CD4-positive, alpha-beta T cell (primary cell): ENCODE results near the gene LMF1. TPM values are rescaled to one million over a fixed set of nuclear protein-coding genes. Genes with fewer than 3 reads are reported as not detected.
A peak's percentile ranks its signal among the peaks of the same experiment; 100 is the strongest.

Experiments used
- ATAC-seq: fragments of 200-7000 bp; cut with Tn5 transposase; one replicate; pipeline ENCODE4 v1.10.0; 2022; ENCODE audit warnings: mild to moderate bottlenecking; ENCODE audit not compliant: poor library complexity
- CTCF ChIA-PET: fragments of 350-600 bp; sonication (Branson Sonifier 250); formaldehyde crosslinking; loops from one replicate; lab custom pipeline; 2021; ENCODE audit warnings: antibody characterized with exemption, inconsistent platforms; lab: Charles Lee
- POLR2A ChIA-PET: fragments of 350-600 bp; sonication (Branson Sonifier 250); formaldehyde crosslinking; loops from one replicate; lab custom pipeline; 2021; ENCODE audit warnings: antibody characterized with exemption, inconsistent platforms; lab: Charles Lee
- DNase-seq, 14 experiments: peaks; one replicate each; pipeline ENCODE4 v3.0.0-alpha.2; 2013 to 2020; ENCODE audit warnings: mixed read lengths in 2 of 14
- H3K27ac ChIP-seq, 2 donors: one replicate each; pipeline versions ENCODE4 v1.5.1 to v1.7.0; 2013; ENCODE audit warnings: low read length in 2 of 2, low read depth in 1 of 2, mild to moderate bottlenecking in 1 of 2
- H3K27me3 ChIP-seq, 2 experiments: 1 replicate in 1 of 2; 2 replicates in 1 of 2; pipeline versions ENCODE4 v1.6.1 to v1.7.0; 2013; ENCODE audit warnings: low read length in 2 of 2, control low read depth in 1 of 2, mild to moderate bottlenecking in 1 of 2, moderate library complexity in 1 of 2; ENCODE audit not compliant: insufficient read depth in 2 of 2, control insufficient read depth in 1 of 2
- H3K36me3 ChIP-seq: one replicate; pipeline ENCODE4 v1.6.1; 2013; ENCODE audit warnings: low read length, control low read depth; ENCODE audit not compliant: insufficient read depth
- H3K4me1 ChIP-seq: one replicate; pipeline ENCODE4 v1.6.1; 2013; ENCODE audit warnings: low read length, control low read depth; ENCODE audit not compliant: insufficient read depth
- H3K4me3 ChIP-seq: one replicate; pipeline ENCODE4 v1.5.1; 2013; ENCODE audit warnings: mild to moderate bottlenecking, low read length, moderate library complexity
- H3K9me3 ChIP-seq, 2 experiments: 1 replicate in 1 of 2; 2 replicates in 1 of 2; pipeline versions ENCODE4 v1.6.1 to v1.7.0; 2013; ENCODE audit warnings: low read length in 2 of 2, mild to moderate bottlenecking in 2 of 2, control low read depth in 1 of 2, moderate library complexity in 1 of 2; ENCODE audit not compliant: control insufficient read depth in 1 of 2, insufficient read depth in 1 of 2
- H3K27ac Mint-ChIP-seq: one replicate; pipeline ENCODE4 v1.8.0; 2020; ENCODE audit warnings: mixed read lengths
- H3K27me3 Mint-ChIP-seq: one replicate; pipeline ENCODE4 v1.8.0; 2021; ENCODE audit warnings: mixed read lengths
- H3K36me3 Mint-ChIP-seq: one replicate; pipeline ENCODE4 v1.8.0; 2021; ENCODE audit warnings: low read depth, mixed read lengths
- H3K4me1 Mint-ChIP-seq: one replicate; pipeline ENCODE4 v1.8.0; 2021; ENCODE audit warnings: low read depth, mixed read lengths
- H3K4me3 Mint-ChIP-seq: one replicate; pipeline ENCODE4 v1.8.0; 2020; ENCODE audit warnings: mild to moderate bottlenecking, mixed read lengths
- H3K9me3 Mint-ChIP-seq: one replicate; pipeline ENCODE4 v1.8.0; 2020; ENCODE audit warnings: mixed read lengths
- intact Hi-C, 2 experiments: fragments of 100-400 bp; cut with DNase I in 1 of 2; cut with micrococcal nuclease in 1 of 2; formaldehyde crosslinking; loops; one replicate each; pipeline versions ENCODE4 v1.15.1 to v1.9.0; 2023 to 2025; cut with DNase I, micrococcal nuclease
- total RNA-seq, 174 experiments: library from RNA in 2 of 174; stranded (reverse) in 2 of 174; gene quantifications; one replicate each; pipeline ENCODE4 v1.2.3 and lab custom pipeline; 2021 to 2026
- TF ChIP-seq, protein P1 (sequence below): fragments of 200-600 bp; IDR thresholded peaks from one replicate; pipeline ENCODE4 v1.8.0; 2022; ENCODE audit warnings: antibody characterized with exemption, mild to moderate bottlenecking

Gene LMF1
- total RNA-seq, 2 experiments from 2014 or later, result 26.8 to 27.6 TPM

DNA sequence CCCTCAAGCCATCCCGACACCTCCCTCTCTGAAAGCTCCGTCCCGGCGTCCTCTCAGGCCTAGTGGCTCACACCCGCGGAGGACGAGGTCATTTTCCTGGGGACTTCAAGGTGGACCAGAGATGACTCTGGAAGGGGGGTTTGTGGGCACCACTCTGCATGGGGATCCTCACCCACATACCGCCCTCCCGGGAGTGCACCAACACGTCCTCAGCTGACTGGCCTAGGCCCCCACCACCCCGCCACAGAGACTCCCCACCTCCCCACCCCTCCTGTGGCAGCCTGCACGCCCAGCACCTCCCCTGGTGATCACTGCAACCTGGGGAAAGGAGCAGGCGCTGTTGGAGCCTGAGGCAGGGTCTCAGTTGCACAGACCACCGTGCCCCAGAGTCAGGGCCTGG, 8.4 kb upstream of the LMF1 start:
- POLR2A ChIA-PET, result interaction anchor here (0.5 to 7.0 kb wide), 5 partner anchors 14 to 295 kb away, joined by 3 to 78 read pairs (median 34); partner anchors contain the start of gene JMJD8
- Mint-ChIP-seq H3K27ac (peak overlapping the region; percentile 33), H3K9me3 (no peaks in the 10 kb centered on the region), H3K27me3 (no peaks in the 10 kb centered on the region), H3K4me3 (peak overlapping the region; percentile 67), H3K36me3 (no peaks in the 10 kb centered on the region), H3K4me1 (peaks cover 11% of the 10 kb centered on the region)
- Histone ChIP-seq H3K9me3 (no peaks in the 10 kb centered on the region), H3K4me1 (peaks cover 43% of the 10 kb centered on the region), H3K36me3 (no peaks in the 10 kb centered on the region), H3K27me3 (peaks cover 0 to 10% of the 10 kb centered on the region in 2 experiments), H3K27ac (no peak overlapping the region), H3K4me3 (no peak overlapping the region)
- no peak for ATAC-seq
- intact Hi-C loops, result no loop called here
- CTCF ChIA-PET, result no interaction called here
- DNase-seq, result no peak
- TF ChIP-seq, protein P1, sequence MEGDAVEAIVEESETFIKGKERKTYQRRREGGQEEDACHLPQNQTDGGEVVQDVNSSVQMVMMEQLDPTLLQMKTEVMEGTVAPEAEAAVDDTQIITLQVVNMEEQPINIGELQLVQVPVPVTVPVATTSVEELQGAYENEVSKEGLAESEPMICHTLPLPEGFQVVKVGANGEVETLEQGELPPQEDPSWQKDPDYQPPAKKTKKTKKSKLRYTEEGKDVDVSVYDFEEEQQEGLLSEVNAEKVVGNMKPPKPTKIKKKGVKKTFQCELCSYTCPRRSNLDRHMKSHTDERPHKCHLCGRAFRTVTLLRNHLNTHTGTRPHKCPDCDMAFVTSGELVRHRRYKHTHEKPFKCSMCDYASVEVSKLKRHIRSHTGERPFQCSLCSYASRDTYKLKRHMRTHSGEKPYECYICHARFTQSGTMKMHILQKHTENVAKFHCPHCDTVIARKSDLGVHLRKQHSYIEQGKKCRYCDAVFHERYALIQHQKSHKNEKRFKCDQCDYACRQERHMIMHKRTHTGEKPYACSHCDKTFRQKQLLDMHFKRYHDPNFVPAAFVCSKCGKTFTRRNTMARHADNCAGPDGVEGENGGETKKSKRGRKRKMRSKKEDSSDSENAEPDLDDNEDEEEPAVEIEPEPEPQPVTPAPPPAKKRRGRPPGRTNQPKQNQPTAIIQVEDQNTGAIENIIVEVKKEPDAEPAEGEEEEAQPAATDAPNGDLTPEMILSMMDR, result no peak

DNA sequence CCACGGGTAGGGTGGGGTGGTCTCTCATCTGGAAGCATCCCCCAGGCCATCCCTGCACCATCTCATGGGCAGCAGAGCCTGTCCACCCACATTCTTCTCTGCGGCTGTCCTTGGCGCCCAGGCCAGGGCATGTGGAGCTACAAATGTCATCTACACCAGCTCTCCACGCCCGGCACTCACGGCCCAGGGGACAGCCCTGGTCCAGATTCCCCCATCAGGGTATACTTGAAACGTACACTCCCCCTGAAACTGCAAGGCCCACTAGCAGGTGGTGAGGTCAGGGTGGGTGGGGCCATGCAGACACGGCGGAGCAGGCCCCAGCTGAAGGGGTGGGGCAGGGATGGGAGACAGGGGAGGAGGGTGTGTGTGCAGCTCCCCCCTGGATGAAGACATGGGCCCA, 7.6 kb upstream of the LMF1 start:
- H3K36me3 ChIP-seq, result no peaks in the 10 kb centered on the region
- CTCF ChIA-PET, result no interaction called here
- H3K27me3 ChIP-seq, result peaks cover 0 to 10% of the 10 kb centered on the region in 2 experiments
- Mint-ChIP-seq H3K4me3 (peak overlapping the region; percentile 55), H3K27me3 (no peaks in the 10 kb centered on the region), H3K36me3 (no peaks in the 10 kb centered on the region), H3K27ac (no peak overlapping the region), H3K9me3 (no peaks in the 10 kb centered on the region), H3K4me1 (peaks cover 11% of the 10 kb centered on the region)
- intact Hi-C loops, result no loop called here
- H3K9me3 ChIP-seq, result no peaks in the 10 kb centered on the region
- no peak overlapping the region for H3K4me3 ChIP-seq
- TF ChIP-seq, protein P1, result no peak
- DNase-seq, result no peak
- H3K4me1 ChIP-seq, result peaks cover 43% of the 10 kb centered on the region
- H3K27ac ChIP-seq, result no peak overlapping the region
- POLR2A ChIA-PET, result interaction anchor here (0.5 to 7.0 kb wide), 2 partner anchors 18 to 26 kb away, joined by 3 to 78 read pairs; no protein-coding TSS in a partner anchor
- ATAC-seq, result no peak

DNA sequence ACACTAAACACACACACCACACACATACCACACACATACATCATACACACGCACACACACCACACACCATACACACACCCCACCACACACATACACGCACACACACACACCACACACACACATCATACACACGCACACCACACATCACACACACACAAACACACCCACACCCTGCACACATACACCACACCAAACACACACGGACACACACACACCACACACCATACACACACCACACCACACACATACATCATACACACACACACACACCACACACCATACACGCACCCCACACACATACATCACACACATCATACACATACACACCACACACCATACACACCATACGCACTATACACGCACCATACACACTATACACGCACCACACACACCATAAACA, 7.1 kb upstream of the LMF1 start:
- Histone ChIP-seq H3K27ac (no peak overlapping the region), H3K4me1 (peaks cover 43% of the 10 kb centered on the region), H3K9me3 (no peaks in the 10 kb centered on the region), H3K27me3 (peaks cover 0 to 10% of the 10 kb centered on the region in 2 experiments), H3K36me3 (no peaks in the 10 kb centered on the region), H3K4me3 (no peak overlapping the region)
- Mint-ChIP-seq H3K27ac (no peak overlapping the region), H3K4me1 (peaks cover 11% of the 10 kb centered on the region), H3K36me3 (no peaks in the 10 kb centered on the region), H3K27me3 (no peaks in the 10 kb centered on the region), H3K4me3 (no peak overlapping the region), H3K9me3 (no peaks in the 10 kb centered on the region)
- POLR2A ChIA-PET, result no interaction called here
- ATAC-seq, result no peak
- TF ChIP-seq, protein P1, result no peak
- intact Hi-C loops, result no loop called here
- no peak for DNase-seq
- CTCF ChIA-PET, result no interaction called here
